ENCODE results near the gene RPRML.
"Not testable (repeated sequence)": the region's sequence is repeated elsewhere in the genome, so short reads cannot be mapped to it uniquely, and the experiment has no call there.

RPRML gene

DNA sequence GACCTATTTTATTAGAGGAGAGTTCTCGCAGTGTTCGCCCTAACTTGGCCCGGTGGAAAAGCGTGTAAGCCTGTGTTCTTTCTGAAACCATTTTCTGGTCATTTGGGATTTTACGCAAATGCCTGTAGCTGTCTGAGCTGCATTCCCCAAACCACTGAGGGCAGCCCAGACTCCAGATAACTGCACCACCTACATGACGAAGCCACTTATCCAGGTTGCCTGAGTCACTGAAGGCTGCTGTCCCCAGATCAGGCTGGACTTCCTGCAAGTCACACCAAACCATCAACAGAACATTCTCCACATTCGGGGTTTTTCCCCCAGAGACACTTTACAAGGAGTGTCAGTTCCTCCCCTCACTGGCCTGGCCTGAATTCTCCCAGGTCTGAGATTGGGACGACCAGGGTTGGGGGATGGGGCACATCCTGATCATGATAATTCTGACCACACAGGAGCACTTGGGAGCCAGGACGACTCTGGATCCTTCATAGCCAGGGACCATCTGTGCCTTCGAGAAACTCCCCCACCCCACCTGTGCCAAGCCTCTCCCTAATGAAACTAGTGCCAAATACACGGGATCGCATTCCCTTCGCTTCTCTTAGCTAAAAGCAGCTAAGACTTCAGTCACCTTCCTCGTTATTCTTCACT is 2.3 kb downstream of the RPRML start:
- no peak for DNase-seq (ENCODE audit: low read depth)

DNA sequence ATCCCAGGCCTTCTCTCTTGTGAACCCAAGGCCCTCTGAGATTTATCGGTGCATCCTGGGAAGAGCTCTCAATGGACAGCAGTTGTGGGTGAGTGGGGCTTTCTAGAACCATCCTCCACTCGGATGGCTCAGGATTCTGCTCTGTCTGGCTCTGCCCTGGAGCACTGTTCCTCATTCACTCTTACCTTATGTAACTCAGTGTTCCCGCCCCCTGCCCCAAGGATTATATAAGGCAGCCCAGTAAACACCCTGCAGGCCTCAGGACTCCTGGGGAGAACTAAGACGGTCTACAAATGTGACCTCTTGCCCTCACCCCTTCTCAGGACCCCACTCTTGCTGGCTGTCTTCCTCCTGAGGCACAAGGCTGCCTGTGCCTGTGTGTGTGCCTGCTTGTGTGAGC is 3.8 kb downstream of the RPRML start:
- DNase-seq (ENCODE audit: low read depth) = no peak

DNA sequence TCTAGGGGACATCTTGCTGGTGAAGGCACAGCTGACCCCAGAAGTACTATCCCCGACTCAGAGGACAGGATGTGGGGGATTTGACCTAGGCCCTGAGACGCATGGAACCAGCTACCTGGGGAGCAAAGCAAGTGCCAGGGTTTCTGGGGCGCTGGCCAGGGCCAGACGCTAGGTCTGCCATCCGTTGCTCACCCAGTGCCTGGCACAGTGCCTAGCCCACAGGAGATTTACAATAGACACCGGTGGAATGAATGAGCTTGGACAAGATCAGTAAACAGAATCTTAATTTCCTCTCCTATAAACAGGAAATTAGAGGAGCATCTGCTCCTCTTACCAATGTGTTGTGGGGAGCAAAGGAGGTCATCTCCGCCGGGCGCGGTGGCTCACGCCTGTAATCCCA is 5.0 kb downstream of the RPRML start:
- DNase-seq (ENCODE audit: low read depth) = no peak

DNA sequence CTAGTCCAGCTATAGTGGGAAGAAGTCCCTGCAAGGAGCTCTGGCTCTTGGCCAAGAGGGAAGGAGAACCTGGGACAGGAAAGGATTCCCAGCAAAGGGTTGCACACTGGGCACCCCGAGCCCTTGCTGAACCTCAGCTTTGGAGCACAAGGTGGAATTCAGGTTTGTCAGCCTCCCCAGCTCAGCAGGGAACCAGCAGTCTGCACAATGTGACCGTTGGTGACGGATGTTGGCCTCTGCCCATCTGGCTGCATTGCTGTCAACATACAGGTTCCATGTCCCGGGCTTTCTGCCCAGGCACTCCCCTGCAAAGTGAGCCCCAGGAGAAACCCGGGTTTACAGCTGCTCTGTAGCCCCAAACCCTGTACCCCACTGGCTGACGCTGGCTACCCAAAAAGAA is 6.7 kb downstream of the RPRML start:
- DNase-seq (ENCODE audit: low read depth) = no peak

DNA sequence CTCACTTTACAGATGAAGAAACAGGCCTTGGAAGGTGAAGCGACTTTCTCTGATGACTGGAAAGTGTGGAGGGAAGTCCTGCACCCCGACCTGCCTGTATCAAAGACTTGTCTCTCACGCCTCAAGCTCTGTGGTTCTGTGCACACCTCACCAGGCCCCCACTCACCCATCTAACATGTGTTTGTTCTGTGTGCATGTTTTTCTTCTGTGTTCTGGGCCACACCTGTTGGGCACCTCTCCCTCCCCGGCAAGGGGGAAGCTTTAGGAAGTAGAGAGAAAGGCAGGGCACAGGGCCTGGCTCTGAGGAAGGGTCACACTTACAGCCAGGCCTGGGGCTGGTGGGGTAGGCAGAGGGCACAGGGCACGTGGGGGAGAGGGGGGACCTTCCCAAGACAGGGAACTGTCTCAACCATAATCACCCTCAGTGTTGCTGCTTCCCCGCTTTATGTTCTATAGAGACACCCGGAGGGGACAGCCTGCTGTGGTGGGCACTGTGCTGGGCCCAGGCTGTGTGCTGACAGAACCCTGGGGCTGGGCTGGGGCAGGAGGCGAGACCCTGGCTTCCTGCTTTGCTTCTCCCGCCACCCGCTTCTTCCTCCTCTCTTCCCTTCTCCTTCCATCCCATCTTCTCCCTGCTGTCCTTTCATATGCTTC is 7.3 kb downstream of the RPRML start:
- DNase-seq (ENCODE audit: low read depth) = no peak

DNA sequence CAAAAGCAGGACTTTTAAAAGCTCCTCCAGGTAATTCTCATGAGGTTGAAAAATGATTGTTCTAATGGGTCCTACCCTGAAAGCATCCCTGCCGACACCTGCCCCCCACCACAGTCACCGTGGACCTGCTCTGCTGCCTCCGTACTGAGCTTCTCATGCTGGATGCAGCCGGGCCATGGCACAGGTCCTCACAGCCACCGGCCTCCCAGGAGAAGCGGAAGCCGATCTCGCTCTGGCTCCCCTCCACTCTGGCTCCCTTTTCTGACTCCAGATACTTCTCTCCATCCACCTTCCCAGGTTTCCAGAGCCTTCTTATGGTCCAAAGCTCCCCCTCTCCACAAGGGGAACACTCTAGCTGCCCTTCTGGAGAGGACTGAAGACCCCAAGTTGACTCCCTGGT is 10.2 kb downstream of the RPRML start:
- no peak for DNase-seq (ENCODE audit: low read depth)

DNA sequence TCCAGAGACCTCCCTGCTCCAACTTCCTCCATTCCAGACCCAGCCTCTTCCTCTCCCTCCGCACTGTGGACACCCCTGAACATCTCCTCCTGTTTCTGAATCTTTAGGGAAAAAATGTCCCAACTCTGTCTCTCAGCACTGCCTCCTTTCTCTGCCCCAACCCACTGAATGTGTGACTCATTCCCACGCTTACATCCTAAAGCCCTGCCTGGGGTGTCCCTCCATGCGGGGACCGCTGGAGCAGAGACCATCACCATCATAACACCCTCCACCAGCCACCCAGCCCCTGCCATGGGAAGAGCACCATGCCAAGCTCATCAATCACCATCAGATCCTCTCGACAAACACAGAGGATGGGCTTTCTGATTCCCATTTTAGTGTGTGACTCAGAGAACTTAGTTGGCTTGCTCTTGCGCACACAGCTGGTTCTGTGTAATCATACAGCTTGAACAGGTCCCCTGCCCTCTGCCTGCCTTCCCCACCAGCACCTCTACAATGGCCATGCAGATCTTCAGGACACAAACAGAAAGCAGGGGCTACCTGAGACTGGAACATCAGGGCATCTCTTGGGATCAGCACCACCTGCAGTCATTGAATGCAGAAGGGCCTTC is 10.7 kb downstream of the RPRML start:
- no peak for DNase-seq (ENCODE audit: low read depth)

DNA sequence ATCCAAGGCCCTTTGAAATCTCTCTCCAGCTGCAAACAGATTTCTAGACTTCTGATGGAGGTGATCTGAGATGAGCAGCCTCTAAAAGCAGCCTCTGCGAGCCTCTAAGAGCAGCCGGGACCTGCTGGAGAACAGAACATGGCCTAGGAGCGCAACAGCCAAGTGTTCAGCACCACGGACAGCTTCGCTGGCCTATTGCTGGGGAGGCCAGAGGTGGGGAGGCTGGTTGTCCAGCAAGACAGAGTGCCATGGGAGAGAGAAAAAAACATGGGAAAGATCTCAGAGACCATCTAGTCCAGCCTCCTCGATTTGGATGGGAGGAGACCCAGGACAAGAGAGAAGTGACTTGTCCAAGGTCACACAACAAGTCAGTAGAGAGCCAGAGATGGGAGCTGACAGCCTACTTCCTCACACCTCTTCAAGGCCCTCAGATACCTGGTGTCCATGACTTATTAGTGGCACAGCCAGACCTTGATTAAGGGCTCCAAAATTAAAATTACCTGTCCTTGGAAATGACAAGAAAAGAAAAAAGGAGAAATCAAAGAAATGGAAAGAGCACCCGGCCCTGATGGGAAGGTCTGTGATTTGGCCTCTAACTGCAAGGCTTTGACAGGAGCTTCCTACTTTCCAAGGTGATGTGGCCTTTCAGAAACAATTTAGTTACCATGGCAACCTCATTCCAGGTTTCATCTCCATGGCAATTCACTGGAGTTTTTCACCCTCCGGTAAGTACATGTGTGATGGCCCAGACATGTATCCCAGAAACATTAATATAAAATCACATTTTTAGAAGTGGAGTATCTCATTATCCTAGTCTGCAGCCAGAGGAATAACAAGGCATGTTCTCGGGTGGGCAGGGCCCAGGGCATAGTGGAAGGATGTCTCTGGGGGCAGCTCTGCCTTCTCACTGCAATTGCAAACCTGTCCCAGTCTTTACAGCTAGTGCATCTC is 14.5 kb downstream of the RPRML start:
- no peak for DNase-seq (ENCODE audit: low read depth)

DNA sequence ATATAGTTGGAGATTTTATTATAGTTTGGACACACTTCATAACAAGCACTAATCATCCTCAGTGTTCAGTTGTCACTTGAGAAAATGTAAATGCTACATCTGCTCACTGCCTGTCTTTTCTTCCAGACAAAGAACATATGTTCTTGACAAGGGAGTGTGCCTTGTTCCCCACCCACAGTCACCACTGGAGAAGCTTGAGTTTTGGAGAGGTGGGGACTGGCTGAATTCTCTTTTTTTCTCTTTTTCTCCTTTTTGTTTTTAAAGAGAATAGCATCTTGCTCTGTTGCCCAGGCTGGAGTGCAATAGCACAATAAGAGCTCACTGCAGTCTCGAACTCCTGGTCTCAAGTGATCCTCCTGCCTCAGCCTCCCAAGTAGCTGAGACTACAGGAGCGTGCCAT is 15.5 kb downstream of the RPRML start:
- no peak for DNase-seq (ENCODE audit: low read depth)

DNA sequence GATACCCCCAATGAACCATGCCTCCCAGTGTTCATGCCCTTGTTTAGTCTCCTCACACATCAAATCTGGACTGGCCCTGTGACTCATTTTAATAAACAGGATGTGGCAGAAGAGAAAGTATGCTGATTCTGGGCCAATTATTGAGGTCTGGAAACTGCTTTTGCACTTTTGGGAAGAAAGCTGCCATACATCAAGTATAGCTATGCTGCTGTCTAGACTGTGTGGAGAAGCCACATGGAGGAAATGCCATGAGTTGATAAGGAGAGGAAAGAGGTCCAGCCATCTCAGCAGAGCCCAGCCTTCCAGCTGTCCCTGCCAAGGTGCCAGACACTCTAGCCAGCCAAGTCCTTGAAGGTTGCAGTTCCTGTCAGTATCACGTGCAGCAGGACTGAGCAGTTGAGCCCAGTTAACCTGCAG is 16.7 kb downstream of the RPRML start:
- peak; percentile 68 for DNase-seq (ENCODE audit: low read depth)

DNA sequence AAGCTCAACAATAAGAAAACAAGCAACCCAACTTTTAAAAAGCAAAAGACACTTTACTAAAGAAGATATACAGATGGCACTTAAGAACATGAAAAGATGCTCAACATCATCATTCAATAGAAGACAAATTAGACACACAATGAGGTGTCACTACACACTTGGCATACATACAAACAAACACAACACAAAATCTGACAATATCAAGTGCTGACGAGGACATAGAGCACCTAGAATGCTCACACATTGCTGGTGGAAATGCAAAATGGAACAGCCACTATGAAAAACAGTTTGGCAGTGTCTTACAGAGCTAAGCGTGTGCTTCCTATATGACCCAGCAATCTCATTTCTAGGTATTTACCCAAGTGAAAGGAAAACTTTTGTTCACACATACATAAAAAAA is 18.9 kb downstream of the RPRML start:
- no peak for DNase-seq (ENCODE audit: low read depth)

DNA sequence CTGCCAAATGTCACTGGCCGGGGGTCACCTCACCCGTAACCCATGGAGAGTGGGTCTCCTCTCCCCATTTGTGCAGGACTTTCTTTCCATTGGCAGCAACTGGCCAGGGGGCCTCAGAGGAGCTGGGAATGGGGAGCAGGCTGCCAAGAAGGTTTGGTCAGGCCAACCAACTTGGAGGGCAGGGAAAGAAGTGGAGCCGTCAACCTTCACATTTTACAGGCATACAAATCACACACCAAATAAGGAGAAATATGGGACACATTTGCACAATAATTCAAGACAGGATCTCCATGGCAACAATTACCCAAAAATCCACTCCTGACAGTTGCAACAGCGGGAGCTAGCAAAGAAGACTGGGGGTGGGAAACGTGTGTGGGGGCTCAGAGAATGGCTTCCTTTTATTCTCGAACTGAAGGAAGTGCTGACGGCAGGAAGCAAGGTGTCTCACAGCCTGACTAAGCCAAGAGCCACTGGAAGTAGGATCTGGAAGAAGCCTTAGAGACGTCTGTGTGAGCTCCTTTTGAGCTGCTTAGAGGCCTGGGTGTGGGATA is 20.9 kb downstream of the RPRML start:
- no peak for DNase-seq (ENCODE audit: low read depth)

DNA sequence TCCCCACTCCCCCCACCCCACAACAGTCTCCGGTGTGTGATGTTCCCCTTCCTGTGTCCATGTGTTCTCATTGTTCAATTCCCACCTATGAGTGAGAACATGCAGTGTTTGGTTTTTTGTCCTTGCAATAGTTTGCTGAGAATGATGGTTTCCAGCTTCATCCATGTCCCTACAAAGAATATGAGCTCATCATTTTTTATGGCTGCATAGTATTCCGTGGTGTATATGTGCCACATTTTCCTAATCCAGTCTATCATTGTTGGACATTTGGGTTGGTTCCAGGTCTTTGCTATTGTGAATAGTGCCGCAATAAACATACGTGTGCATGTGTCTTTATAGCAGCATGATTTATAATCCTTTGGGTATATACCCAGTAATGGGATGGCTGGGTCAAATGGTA is 25.9 kb downstream of the RPRML start:
- not testable (repeated sequence) for DNase-seq (ENCODE audit: low read depth)

DNA sequence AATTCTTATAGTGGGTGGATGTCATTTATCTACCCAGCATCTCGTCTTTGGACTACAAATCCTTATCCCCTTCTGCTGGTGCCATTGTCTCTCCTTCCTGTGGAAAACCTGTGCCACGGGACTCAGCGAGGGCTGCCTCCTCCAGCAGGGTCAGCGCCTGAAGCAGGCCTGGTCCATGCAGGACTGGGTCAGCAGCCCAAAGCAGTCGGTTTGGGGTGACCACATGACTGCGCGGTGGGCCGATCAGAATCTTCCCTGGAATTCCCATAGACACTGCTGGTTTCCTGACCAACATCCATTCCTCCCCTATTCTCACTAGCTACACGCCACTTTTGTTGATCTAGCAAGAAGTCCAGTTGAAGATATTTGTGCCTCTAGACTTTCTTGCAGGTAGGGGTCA is 26.9 kb downstream of the RPRML start:
- DNase-seq (ENCODE audit: low read depth) = no peak

DNA sequence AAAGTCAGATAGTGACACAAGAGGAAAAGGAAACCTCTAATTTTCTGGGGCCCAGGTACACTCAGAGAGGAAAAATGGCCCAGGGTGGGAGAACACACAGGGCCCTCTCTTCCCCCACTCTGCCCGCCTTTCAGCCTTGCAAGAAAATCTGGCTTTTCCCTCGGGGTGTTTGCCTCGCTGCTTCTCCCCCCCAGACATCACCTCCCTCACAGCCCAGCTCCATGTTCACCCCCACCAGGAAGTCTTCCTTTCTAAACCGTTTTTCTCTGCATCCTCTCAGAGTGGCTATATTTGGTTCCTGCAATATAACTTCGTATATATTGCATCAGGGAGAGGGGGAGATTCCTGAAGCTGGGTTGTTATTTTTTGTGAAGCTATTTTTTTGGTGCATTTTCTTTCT is 27.3 kb downstream of the RPRML start:
- DNase-seq (ENCODE audit: low read depth) = no peak

DNA sequence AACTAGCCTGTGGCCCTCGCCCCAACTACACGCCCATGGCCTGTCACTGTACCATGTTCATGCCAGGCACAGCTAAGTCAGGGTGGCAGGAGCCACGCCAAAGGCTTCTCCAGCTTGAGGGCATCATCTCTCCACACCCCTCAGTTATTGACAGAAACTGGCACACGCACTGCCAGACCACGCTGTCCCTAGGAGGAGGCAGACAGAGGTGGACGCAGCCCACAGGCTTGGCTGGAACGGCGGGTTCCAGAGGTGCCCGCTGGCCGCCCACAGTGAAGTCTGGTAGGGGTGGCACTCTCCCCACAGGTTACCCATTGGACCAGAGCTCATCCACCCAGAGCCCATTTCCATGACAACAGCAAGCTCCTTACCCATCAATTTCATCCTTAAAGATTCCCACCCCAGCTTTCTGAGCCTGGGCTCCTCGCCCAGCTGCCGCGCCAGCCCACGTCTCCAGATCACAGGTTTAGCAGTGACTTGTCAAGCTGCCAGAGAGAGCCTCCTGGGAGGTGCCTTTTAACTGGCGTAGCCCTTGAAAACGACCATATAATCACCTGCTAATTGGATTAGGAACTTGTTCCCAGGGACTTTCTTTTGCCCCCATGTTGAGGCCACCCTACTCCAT is 27.9 kb downstream of the RPRML start:
- no peak for DNase-seq (ENCODE audit: low read depth)

DNA sequence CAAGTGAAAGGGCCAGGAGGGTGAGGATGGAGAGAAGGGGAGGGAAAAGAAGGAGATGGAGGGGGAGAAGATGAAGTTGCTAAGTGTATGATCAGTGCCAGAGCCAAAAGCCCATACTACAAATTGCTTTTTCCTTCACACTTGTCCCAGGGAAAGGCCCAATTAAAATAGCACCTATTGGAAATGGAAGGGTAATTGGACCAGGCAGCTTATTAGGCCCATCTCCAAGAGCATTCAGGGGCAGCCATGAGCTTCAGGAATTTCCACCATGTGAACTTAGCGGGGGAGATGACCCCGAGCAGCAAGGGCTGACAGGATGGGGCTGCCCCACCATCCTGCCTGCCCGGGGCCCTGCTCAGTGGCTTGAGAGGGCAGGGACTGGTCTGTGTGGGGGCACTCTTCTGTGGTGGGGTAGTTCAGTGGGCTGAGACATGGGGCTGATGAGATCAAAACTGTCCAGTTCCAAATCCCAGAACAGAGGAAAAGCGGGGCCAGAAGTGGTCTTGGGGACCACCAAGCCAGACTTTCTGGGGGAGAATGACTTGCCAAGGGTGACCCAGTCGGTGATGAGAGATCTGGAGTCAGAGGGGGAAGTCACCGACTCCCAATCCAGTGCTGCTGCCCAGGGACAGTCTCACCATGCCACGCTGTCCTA is 28.6 kb downstream of the RPRML start:
- no peak for DNase-seq (ENCODE audit: low read depth)

DNA sequence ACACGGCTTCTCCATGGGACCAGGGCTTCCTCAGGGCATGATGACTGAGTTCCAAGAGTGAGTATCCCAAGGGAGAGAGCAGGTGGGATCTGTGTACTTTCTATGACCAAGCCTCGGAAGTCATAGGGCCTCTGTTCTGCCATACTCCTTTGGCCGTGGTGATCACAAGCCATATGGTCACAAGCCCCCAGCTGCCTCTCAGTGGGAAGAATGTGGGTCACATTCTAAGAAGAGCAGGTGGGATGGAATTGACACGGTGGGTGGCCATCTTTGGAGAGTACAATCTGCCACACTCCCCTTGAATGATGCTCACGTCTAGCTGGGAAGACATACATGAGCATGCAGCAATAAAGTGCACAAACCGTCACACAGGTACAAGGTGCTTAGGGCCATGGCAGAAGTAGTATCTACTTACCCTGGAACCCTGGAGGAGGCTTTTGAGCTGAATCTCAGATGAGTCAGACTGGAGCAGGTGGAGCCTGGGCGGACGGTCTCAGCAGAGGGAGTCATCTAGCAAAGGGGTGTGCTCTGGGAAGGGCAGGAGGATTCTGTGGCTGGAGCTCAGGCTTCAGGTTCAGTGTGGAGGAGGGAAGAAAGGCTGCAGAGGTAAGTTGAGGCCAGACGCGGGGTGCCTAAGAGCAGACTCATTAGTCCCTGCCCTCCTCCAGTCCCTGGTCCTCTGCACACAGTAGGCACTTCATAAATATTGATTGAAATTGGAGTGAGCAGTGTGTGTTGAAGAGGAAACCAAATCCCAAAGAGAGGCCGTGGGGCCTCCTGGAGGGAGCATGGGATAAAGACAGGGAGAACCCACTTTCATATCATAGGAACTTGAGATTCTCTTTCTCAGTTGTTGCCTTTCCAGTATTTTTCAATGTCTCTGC is 29.5 kb downstream of the RPRML start:
- no peak for DNase-seq (ENCODE audit: low read depth)

DNA sequence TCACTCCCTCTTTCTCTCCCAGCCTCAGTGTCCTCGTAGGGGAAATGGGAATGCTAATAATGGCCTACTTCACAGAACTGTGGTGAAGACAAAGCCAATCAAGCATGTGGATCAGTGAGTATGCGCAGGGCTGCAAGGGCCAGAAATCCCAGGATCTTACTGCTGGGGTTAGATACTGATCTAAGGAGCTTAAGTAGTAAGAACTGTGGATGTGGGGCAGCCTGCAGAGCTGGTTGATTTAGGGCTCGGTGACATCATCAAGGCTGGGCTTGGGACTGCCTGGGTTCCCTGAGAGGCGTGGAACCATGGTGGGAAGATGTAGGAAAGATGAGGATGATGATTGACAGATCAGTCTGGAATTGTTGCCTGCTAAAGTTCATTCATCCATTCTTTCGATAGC is 30.5 kb downstream of the RPRML start:
- no peak for DNase-seq (ENCODE audit: low read depth)

DNA sequence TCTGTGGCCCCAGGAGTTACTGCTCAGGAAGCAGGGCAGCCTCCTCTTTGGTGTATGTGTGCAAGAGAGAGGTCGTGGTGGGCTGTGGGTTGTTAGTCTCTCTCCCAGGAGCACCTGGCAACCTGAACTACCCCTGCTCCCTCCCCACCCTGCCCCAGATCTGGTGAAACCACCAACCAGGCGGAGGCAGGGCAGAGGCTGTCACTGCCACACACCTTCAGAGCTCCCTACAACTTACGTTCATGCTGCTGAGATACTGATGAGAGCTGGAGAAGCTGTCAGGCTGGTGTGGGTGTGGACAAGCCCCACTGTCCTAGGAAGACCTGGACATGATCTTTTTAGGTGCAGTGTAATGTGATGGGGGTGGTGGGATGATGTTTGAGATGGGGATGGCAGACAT is 31.8 kb downstream of the RPRML start:
- DNase-seq (ENCODE audit: low read depth) = no peak
